SK-N-MC (cell line): ENCODE results near the gene AMMECR1L.
"Not testable (repeated sequence)": the region's sequence is repeated elsewhere in the genome, so short reads cannot be mapped to it uniquely, and the experiment has no call there.

Source experiments
- EZH2 ChIP-seq: fragments of 200-600 bp; sonication (generic); IDR thresholded peaks from one replicate; pipeline ENCODE4 v1.6.1; 2017; ENCODE audit warnings: antibody characterized with exemption
- FOXP2 ChIP-seq: optimal IDR thresholded peaks from 2 replicates; pipeline ENCODE3; 2011; ENCODE audit warnings: mild to moderate bottlenecking, moderate library complexity; ENCODE audit not compliant: insufficient read depth; ENCODE audit errors: extremely low read length, control extremely low read depth
- POLR2AphosphoS5 ChIP-seq: IDR thresholded peaks from 2 replicates; pipeline ENCODE4 v1.6.1; 2012; ENCODE audit warnings: mild to moderate bottlenecking, low read depth, low read length, borderline replicate concordance

DNA sequence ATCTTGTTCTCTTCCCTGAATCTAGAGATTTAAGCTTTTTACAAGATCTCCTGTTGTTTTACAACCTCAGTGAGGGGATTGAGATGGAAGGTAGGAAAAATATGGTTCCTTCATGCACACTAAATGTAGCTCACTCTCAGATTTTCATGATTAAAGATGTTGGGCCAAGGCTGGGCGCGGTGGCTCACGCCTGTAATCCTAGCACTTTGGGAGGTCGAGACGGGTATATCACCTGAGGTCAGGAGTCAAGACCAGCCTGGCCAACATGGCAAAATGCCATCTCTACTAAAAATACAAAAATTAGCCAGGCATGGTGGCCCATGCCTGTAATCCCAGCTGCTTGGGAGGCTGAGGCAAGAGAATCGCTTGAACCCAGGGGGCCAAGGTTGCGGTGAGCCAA, 5.0 kb upstream of the AMMECR1L start:
- not testable (repeated sequence) for TF ChIP-seq EZH2, POLR2AphosphoS5, FOXP2
